GM12801 (cell line): ENCODE results near the gene A3GALT2.

ENCODE experiments used
- CTCF ChIP-seq: IDR thresholded peaks from one replicate; pipeline ENCODE4 v1.5.1; 2011; ENCODE audit warnings: control low read depth; ENCODE audit not compliant: insufficient read length; ENCODE audit errors: extremely low read depth

A3GALT2 gene

GRCh38 chr1:33299461-33300155, 21.3 kb downstream of the A3GALT2 start:
- TF ChIP-seq CTCF, result no peak

GRCh38 chr1:33298623-33299277, 22.1 kb downstream of the A3GALT2 start:
- TF ChIP-seq CTCF, result no peak

- no peak for TF ChIP-seq CTCF
These were observed 22.8 kb downstream of the A3GALT2 start for GRCh38 chr1:33297911-33298622.

- TF ChIP-seq CTCF, result no peak
These were observed 24.1 kb downstream of the A3GALT2 start for GRCh38 chr1:33296824-33297223.

GRCh38 chr1:33296082-33296458, 24.8 kb downstream of the A3GALT2 start:
- TF ChIP-seq CTCF, result no peak

GRCh38 chr1:33295450-33296081, 25.3 kb downstream of the A3GALT2 start:
- no peak for TF ChIP-seq CTCF

- no peak for TF ChIP-seq CTCF
These were observed 25.9 kb downstream of the A3GALT2 start for GRCh38 chr1:33295023-33295422.
